Hepatocyte (in vitro differentiated cells): ENCODE measurements around the gene ARMH4. TPM values are rescaled to one million over a fixed set of nuclear protein-coding genes. Genes with fewer than 3 reads are reported as not detected.

Source experiments
- DNase-seq: peaks from one replicate; pipeline ENCODE4 v3.0.0-alpha.2; 2016; ENCODE audit warnings: low spot score
- H2AFZ ChIP-seq: fragments of 200-600 bp; sonication (generic); 2 replicates; pipeline ENCODE4 v1.6.0; 2016; ENCODE audit warnings: antibody characterized with exemption, mild to moderate bottlenecking
- H3K27ac ChIP-seq: fragments of 200-600 bp; sonication (generic); 2 replicates; pipeline ENCODE4 v1.5.1; 2016; ENCODE audit warnings: mild to moderate bottlenecking
- H3K27me3 ChIP-seq: fragments of 200-600 bp; sonication (generic); 2 replicates; pipeline ENCODE4 v1.6.1; 2016
- H3K36me3 ChIP-seq: fragments of 200-600 bp; sonication (generic); replicated peaks from 2 replicates; pipeline ENCODE4 v1.5.1; 2016; ENCODE audit warnings: low read depth; ENCODE audit not compliant: insufficient read depth
- H3K4me1 ChIP-seq: fragments of 200-600 bp; sonication (generic); 2 replicates; pipeline ENCODE4 v1.5.1; 2016; ENCODE audit warnings: mild to moderate bottlenecking, moderate library complexity; ENCODE audit not compliant: insufficient read depth
- H3K4me2 ChIP-seq: fragments of 200-600 bp; sonication (generic); 2 replicates; pipeline ENCODE4 v1.6.0; 2016
- H3K4me3 ChIP-seq: fragments of 200-600 bp; sonication (generic); 2 replicates; pipeline ENCODE4 v1.5.1; 2016; ENCODE audit warnings: mild to moderate bottlenecking
- H3K79me2 ChIP-seq: fragments of 200-600 bp; sonication (generic); 2 replicates; pipeline ENCODE4 v1.6.0; 2017; ENCODE audit warnings: mild to moderate bottlenecking
- H3K9me2 ChIP-seq: fragments of 200-600 bp; sonication (generic); replicated peaks from 2 replicates; pipeline ENCODE4 v1.6.0; 2017; ENCODE audit warnings: mild to moderate bottlenecking; ENCODE audit not compliant: insufficient read depth
- H3K9me3 ChIP-seq: fragments of 200-600 bp; sonication (generic); 2 replicates; pipeline ENCODE4 v1.5.1; 2016; ENCODE audit warnings: low read depth, mild to moderate bottlenecking
- H4K20me1 ChIP-seq: fragments of 200-600 bp; sonication (generic); 2 replicates; pipeline ENCODE4 v1.6.0; 2016; ENCODE audit warnings: mild to moderate bottlenecking; ENCODE audit not compliant: insufficient read depth, poor library complexity, severe bottlenecking
- CTCF ChIP-seq: fragments of 200-600 bp; sonication (generic); IDR thresholded peaks from 2 replicates; pipeline ENCODE4 v1.5.1; 2016; ENCODE audit warnings: antibody characterized with exemption, mild to moderate bottlenecking; ENCODE audit not compliant: poor library complexity
- EZH2 ChIP-seq: fragments of 200-600 bp; sonication (generic); IDR thresholded peaks from 2 replicates; pipeline ENCODE4 v1.6.1; 2016; ENCODE audit warnings: antibody characterized with exemption, mild to moderate bottlenecking, borderline replicate concordance
- EZH2phosphoT487 ChIP-seq: fragments of 200-600 bp; sonication (generic); IDR thresholded peaks from one replicate; pipeline ENCODE4 v1.6.1; 2018; ENCODE audit warnings: antibody characterized with exemption, mild to moderate bottlenecking, low read depth, moderate library complexity; ENCODE audit not compliant: unreplicated experiment, severe bottlenecking
- WGBS: methylation state at CpG from one replicate; pipeline ENCODE4 v1.1.6; 2016; ENCODE audit warnings: low lambda C conversion rate; ENCODE audit errors: missing lambda C conversion rate; 5-methylcytosine and 5-hydroxymethylcytosine counted together
- polyA plus RNA-seq: library from polyadenylated mRNA; unstranded; fragments of >200 nt; fragmentation: Nextera tagmentation; extraction: Ambion mirVana; gene quantifications from 2 replicates; pipeline ENCODE4 v1.2.1, GENCODE V29; 2016
- total RNA-seq: library from RNA; depleted of rRNA; stranded (reverse); fragments of >200 nt; gene quantifications from 2 replicates; pipeline ENCODE4 v1.2.3, GENCODE V29; 2014

Gene ARMH4
- total and polyA plus RNA-seq, 2 experiments from 2014 or later = 6.6 to 11.3 TPM

- H3K36me3 ChIP-seq = no peaks in the 10 kb centered on the region
- H4K20me1 ChIP-seq = no peaks in the 10 kb centered on the region
- no peaks in the 10 kb centered on the region for H3K79me2 ChIP-seq
- TF ChIP-seq EZH2phosphoT487 = no peak
- peak; percentile 84 for TF ChIP-seq CTCF
- no peak overlapping the region for H3K4me3 ChIP-seq
- no peaks in the 10 kb centered on the region for H3K9me3 ChIP-seq
- no peaks in the 10 kb centered on the region for H3K4me1 ChIP-seq
- peak overlapping the region; percentile 69 for H3K4me2 ChIP-seq
- H3K9me2 ChIP-seq = no peaks in the 10 kb centered on the region
- no peaks in the 10 kb centered on the region for H3K27me3 ChIP-seq
- no peak overlapping the region for H3K27ac ChIP-seq
- no peak overlapping the region for H2AFZ ChIP-seq
- DNase-seq = peak; percentile 80
- 39% methylated on average over 17 of the region's 17 CpGs for WGBS
Measured at GRCh38 chr14:58072288-58073071, 79.5 kb downstream of the ARMH4 start.

- 69% methylated on average over 1 of the region's 1 CpG for WGBS
- TF ChIP-seq EZH2phosphoT487 = no peak
- no peak for TF ChIP-seq CTCF
- no peak for TF ChIP-seq EZH2
- H3K9me2 ChIP-seq = no peaks in the 10 kb centered on the region
Measured at GRCh38 chr14:58071341-58071740, 80.7 kb downstream of the ARMH4 start.

GRCh38 chr14:58068306-58068705 is 83.7 kb downstream of the ARMH4 start:
- Histone ChIP-seq H3K36me3 (no peaks in the 10 kb centered on the region), H3K4me1 (no peaks in the 10 kb centered on the region), H3K27ac (no peak overlapping the region), H3K9me2 (no peaks in the 10 kb centered on the region), H3K4me2 (no peak overlapping the region), H3K4me3 (no peak overlapping the region), H2AFZ (no peak overlapping the region), H4K20me1 (no peaks in the 10 kb centered on the region), H3K9me3 (no peaks in the 10 kb centered on the region), H3K27me3 (no peaks in the 10 kb centered on the region), H3K79me2 (no peaks in the 10 kb centered on the region)
- TF ChIP-seq CTCF (no peak), EZH2 (no peak), EZH2phosphoT487 (no peak)
- 74% methylated on average over 1 of the region's 1 CpG for WGBS
- no peak for DNase-seq

More at GRCh38 chr14:58071341-58071740, 80.7 kb downstream of the ARMH4 start:
- Histone ChIP-seq H3K4me2 (no peak overlapping the region), H3K4me1 (no peaks in the 10 kb centered on the region), H3K4me3 (no peak overlapping the region), H3K36me3 (no peaks in the 10 kb centered on the region), H4K20me1 (no peaks in the 10 kb centered on the region), H3K9me3 (no peaks in the 10 kb centered on the region), H2AFZ (no peak overlapping the region), H3K27me3 (no peaks in the 10 kb centered on the region), H3K27ac (no peak overlapping the region), H3K79me2 (no peaks in the 10 kb centered on the region)
- DNase-seq = no peak

- no peak overlapping the region for H3K4me3 ChIP-seq
- H3K36me3 ChIP-seq = no peaks in the 10 kb centered on the region
- H3K9me2 ChIP-seq = no peaks in the 10 kb centered on the region
- no peak for TF ChIP-seq CTCF
- TF ChIP-seq EZH2 = no peak
- TF ChIP-seq EZH2phosphoT487 = no peak
- no peaks in the 10 kb centered on the region for H3K27me3 ChIP-seq
- H3K79me2 ChIP-seq = no peaks in the 10 kb centered on the region
- H3K9me3 ChIP-seq = no peaks in the 10 kb centered on the region
- no peak overlapping the region for H3K27ac ChIP-seq
- no peaks in the 10 kb centered on the region for H4K20me1 ChIP-seq
- no peak for DNase-seq
- H3K4me2 ChIP-seq = no peak overlapping the region
- no peak overlapping the region for H2AFZ ChIP-seq
- no peaks in the 10 kb centered on the region for H3K4me1 ChIP-seq
Measured at GRCh38 chr14:58066115-58066514, 85.9 kb downstream of the ARMH4 start.
